Fibroblast of upper back skin (primary cell): Measurements from ENCODE around the gene RHOXF2.

Experiments
- DNase-seq: peaks from one replicate; pipeline ENCODE4 v3.0.0-alpha.2; 2013

RHOXF2 gene

DNA sequence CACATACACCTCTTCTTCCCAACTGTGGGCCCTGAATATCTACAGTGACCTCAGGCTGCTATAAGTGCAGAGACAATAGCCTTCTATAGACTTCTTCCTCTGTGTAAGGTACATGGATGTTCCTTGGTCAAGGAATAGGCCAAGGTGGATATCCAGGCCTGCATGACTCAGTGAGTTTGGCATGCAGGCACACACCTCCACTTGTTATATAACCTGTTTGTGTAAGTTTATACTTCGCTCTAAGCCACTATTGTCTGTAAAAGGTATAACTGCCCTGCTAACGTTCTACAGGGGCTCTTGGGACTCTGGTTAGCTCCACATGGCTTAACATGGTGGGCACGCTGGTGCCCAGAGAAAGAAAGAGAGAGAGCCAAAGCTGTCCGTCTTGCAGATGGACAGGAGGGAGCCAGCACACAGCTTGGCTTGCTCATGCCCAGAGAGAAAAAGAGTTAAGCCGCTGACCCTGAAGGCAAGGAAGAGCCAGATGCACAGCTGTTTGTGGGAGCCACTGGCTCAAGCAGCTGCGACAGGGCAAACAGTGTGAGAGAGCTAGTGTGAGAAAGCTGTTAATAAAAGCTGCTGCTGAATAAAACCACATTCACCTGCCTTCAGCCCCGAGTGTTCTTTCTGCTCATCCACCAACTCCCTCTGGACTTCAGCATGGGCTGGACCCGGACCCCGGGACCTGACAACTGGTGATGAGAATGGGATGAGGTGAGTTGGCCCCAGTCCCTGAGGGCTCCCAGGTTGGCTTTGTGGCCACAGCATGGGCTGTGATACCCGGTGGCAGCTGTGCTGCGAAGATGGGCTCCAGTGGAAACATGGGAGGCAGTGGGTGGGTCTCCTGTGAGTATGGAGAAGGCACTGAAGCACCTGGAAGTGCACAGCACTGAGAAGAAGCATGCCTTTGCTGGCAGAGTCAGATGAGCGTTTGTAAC, 47.7 kb downstream of the RHOXF2 start:
- DNase-seq = no peak

DNA sequence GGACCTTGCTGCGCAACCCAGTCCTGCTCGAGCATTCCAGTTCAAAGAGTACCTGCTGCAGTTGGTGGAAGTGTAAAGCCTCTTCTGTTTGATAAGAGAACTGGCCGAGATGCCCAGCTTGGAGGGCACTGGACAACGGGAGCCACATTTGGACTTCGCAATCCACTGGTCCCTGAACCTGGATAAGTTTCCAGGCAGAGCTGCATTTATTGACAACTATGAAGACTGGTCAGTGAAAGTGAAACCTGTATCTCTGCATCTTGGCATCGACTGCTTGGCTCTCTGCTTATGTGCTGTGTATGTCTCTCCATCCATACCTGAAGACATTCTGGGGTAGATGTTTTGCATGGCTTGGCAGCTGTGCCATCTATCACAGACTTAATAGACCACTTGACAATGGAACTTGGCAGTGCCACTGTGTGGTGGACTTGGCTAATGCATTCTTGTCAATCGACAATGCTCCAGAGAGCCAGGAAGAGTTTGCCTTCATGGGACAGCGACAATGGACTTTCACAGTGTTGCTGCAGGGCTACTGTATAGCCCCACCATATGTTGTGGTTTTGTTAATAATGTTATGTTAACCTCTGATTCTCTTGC, 48.7 kb downstream of the RHOXF2 start:
- DNase-seq = no peak

DNA sequence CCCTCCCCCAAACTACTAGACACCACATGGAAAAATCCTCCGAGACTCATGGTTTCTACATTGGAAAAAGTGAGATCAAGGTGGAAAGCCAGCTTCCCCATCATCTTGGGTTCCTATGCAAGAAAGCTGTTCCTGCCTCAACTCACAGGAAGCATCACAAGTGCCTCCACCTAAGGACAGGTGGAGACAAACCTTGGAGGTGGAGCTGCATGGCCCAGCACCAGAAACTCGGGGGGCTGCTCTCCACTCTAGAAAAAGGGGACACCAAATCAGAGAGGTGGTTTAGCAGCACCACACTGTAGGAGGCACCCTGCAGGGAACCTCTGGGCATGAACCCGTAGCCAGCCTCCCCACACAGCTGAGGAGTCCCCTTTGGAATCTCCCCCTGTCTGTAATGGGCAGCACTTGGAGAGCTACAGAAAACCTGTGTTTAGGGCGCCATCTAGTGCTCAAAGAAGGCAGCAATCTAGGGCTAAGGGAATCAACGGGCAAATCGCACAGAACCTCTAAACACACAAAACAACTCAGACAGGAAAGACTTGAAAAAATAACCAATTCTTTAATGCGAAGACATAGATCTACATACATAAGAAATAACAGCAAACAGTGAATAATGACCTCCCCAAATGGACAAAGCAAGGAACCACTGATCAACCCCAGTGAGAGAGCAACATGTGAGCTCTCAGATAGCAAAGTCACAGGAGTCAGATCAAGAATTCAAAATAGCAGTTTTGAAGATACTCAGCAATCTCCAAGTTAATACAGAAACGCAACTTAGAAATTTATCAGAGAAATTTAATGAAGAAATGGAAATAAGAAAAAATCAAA, 55.2 kb downstream of the RHOXF2 start:
- peak; percentile 30 for DNase-seq
